Measurements from ENCODE around the gene SPTBN4. TPM values are rescaled to one million over a fixed set of nuclear protein-coding genes. Genes with fewer than 3 reads are reported as not detected.

SPTBN4 gene
- total RNA-seq, 2 donors from 2014 or later, result 0.79 to 2.0 TPM

DNA sequence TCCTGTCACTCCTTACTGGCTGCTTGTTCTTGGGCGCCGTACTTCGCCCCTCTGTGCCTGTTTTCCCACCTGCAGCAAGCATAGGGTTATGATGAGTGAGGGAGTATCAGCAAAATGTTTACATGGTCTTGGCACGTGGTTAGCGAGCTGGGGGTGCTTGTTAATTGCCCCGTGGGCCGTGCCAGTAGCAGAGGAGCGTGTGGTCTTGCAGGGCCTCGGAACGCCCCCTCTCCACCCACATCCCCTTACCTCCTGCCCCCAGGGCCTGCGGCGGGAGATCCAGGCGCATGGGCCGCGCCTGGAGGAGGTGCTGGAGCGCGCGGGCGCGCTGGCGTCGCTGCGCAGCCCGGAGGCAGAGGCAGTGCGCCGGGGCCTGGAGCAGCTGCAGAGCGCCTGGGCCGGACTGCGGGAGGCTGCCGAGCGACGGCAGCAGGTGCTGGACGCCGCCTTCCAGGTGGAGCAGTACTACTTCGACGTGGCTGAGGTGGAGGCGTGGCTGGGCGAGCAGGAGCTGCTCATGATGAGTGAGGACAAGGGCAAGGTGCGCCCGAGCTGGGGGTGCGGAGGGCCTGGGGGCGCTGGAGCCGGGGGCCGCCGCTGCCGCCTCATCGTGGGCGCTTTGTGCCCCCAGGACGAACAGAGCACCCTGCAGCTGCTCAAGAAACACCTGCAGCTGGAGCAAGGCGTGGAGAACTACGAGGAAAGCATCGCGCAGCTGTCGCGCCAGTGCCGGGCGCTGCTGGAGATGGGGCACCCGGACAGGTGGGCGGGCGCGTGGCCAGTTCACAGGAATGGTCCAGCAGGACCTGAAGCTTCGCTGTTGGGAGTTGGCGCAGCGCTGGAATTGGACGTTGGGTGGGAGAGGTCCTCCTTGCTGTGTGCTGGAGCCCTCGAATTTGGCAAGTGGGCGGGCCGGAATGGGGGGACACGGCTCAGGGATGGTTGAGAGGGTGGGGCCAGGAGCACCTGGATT lies 87.4 kb downstream of the SPTBN4 start:
- Mint-ChIP-seq H3K9me3 (no peaks in the 10 kb centered on the region), H3K27me3 (ENCODE audit: insufficient read depth) (peaks cover 82% of the 10 kb centered on the region), H3K36me3 (ENCODE audit: low read depth) (no peaks in the 10 kb centered on the region), H3K4me1 (no peaks in the 10 kb centered on the region), H3K4me3 (peak overlapping the region; percentile 11), H3K27ac (no peak overlapping the region)
- Histone ChIP-seq H3K27me3 (ENCODE audit: control insufficient read depth, insufficient read depth, low read length, poor library complexity, severe bottlenecking) (peaks cover 62% of the 10 kb centered on the region), H3K27ac (ENCODE audit: low read depth, low read length) (no peak overlapping the region), H3K4me3 (ENCODE audit: low read length) (no peak overlapping the region), H3K9ac (ENCODE audit: extremely low read depth, low read length, poor library complexity, severe bottlenecking) (no peak overlapping the region), H3K36me3 (ENCODE audit: control insufficient read depth, insufficient read depth, low read length) (no peaks in the 10 kb centered on the region), H3K9me3 (ENCODE audit: control insufficient read depth, low read length) (no peaks in the 10 kb centered on the region), H3K4me1 (ENCODE audit: control insufficient read depth, insufficient read depth, low read length) (no peaks in the 10 kb centered on the region)
- 39 to 45% methylated on average over 24 to 69 of the region's 69 CpGs for WGBS, 2 experiments (ENCODE audit: insufficient coverage in 1 of 2, insufficient read length in 1 of 2)
- DNase-seq, result peak; percentile 86
- TF ChIP-seq, protein P1, sequence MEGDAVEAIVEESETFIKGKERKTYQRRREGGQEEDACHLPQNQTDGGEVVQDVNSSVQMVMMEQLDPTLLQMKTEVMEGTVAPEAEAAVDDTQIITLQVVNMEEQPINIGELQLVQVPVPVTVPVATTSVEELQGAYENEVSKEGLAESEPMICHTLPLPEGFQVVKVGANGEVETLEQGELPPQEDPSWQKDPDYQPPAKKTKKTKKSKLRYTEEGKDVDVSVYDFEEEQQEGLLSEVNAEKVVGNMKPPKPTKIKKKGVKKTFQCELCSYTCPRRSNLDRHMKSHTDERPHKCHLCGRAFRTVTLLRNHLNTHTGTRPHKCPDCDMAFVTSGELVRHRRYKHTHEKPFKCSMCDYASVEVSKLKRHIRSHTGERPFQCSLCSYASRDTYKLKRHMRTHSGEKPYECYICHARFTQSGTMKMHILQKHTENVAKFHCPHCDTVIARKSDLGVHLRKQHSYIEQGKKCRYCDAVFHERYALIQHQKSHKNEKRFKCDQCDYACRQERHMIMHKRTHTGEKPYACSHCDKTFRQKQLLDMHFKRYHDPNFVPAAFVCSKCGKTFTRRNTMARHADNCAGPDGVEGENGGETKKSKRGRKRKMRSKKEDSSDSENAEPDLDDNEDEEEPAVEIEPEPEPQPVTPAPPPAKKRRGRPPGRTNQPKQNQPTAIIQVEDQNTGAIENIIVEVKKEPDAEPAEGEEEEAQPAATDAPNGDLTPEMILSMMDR (conservative IDR thresholded peaks at IDR 0.05), result no peak

DNA sequence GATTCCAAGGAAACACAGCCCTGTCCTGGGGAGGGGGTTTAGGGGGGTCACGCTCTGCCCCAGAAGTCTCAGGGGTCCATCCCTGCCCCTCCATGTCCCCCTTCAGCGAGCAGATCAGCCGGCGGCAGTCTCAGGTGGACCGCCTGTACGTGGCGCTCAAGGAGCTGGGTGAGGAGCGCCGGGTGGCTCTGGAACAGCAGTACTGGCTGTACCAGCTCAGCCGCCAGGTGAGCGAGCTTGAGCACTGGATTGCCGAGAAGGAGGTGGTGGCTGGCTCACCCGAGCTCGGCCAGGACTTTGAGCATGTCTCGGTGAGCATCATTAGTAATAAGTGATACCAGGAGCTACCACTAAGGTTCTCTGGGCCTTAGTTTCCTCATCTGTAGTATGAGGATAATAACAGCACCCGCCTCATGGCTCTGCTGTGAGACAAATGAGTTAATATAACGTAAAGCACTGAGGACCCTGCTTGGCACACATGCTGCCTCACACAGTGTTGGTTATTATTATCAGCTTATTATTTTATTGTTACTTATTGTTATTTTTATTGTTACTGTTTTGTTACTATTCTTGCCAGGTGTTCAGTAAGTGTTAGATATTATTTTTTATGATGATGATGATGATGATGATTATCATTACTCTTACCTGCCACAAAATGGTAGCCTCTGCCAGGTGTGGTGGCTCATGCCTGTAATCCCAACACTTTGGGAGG lies 89.3 kb downstream of the SPTBN4 start:
- WGBS, 2 experiments (ENCODE audit: insufficient coverage in 1 of 2, insufficient read length in 1 of 2), result 83 to 87% methylated on average over 10 to 17 of the region's 17 CpGs
- Histone ChIP-seq H3K4me3 (ENCODE audit: low read length) (no peak overlapping the region), H3K9me3 (ENCODE audit: control insufficient read depth, low read length) (no peaks in the 10 kb centered on the region), H3K36me3 (ENCODE audit: control insufficient read depth, insufficient read depth, low read length) (no peaks in the 10 kb centered on the region), H3K4me1 (ENCODE audit: control insufficient read depth, insufficient read depth, low read length) (no peaks in the 10 kb centered on the region), H3K27ac (ENCODE audit: low read depth, low read length) (no peak overlapping the region), H3K9ac (ENCODE audit: extremely low read depth, low read length, poor library complexity, severe bottlenecking) (no peak overlapping the region), H3K27me3 (ENCODE audit: control insufficient read depth, insufficient read depth, low read length, poor library complexity, severe bottlenecking) (peaks cover 68% of the 10 kb centered on the region)
- DNase-seq, result peak; percentile 45
- Mint-ChIP-seq H3K27me3 (ENCODE audit: insufficient read depth) (peaks cover 88% of the 10 kb centered on the region), H3K9me3 (no peaks in the 10 kb centered on the region), H3K4me1 (no peaks in the 10 kb centered on the region), H3K27ac (no peak overlapping the region), H3K4me3 (no peak overlapping the region), H3K36me3 (ENCODE audit: low read depth) (no peaks in the 10 kb centered on the region)
- TF ChIP-seq, protein P1 (conservative IDR thresholded peaks at IDR 0.05), result no peak

DNA sequence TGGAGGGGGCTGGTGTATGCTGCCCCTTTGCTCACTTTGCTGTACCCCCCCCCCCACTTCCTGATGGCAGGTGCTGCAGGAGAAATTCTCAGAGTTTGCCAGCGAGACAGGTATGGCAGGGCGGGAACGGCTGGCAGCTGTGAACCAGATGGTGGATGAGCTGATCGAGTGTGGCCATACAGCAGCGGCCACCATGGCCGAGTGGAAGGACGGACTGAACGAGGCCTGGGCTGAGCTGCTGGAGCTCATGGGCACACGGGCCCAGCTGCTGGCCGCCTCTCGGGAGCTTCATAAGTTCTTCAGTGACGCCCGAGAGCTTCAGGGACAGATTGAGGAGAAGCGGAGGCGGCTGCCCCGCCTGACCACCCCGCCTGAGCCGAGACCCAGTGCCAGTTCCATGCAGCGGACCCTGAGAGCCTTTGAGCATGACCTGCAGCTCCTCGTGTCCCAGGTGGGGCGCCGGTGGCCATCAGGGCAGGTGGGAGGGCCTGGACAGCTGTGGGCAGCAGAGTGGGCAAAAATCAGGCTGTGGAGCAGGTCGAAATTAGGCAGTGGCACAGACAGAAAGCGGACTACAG lies 90.2 kb downstream of the SPTBN4 start:
- H3K27me3 ChIP-seq (ENCODE audit: control insufficient read depth, insufficient read depth, low read length, poor library complexity, severe bottlenecking), result peaks cover 68% of the 10 kb centered on the region
- Mint-ChIP-seq H3K4me3 (no peak overlapping the region), H3K9me3 (no peaks in the 10 kb centered on the region), H3K27me3 (ENCODE audit: insufficient read depth) (peaks cover 91% of the 10 kb centered on the region), H3K36me3 (ENCODE audit: low read depth) (no peaks in the 10 kb centered on the region), H3K4me1 (no peaks in the 10 kb centered on the region), H3K27ac (no peak overlapping the region)
- no peaks in the 10 kb centered on the region for H3K9me3 ChIP-seq (ENCODE audit: control insufficient read depth, low read length)
- no peak overlapping the region for H3K27ac ChIP-seq (ENCODE audit: low read depth, low read length)
- H3K4me3 ChIP-seq (ENCODE audit: low read length), result no peak overlapping the region
- DNase-seq, result peak; percentile 40
- H3K9ac ChIP-seq (ENCODE audit: extremely low read depth, low read length, poor library complexity, severe bottlenecking), result no peak overlapping the region
- WGBS, 2 experiments (ENCODE audit: insufficient coverage in 1 of 2, insufficient read length in 1 of 2), result 85 to 88% methylated on average over 19 to 24 of the region's 24 CpGs
- H3K36me3 ChIP-seq (ENCODE audit: control insufficient read depth, insufficient read depth, low read length), result no peaks in the 10 kb centered on the region
- TF ChIP-seq, protein P1 (conservative IDR thresholded peaks at IDR 0.05), result no peak
- no peaks in the 10 kb centered on the region for H3K4me1 ChIP-seq (ENCODE audit: control insufficient read depth, insufficient read depth, low read length)

Measured in endodermal cell (in vitro differentiated cells).